ENCODE results near the gene CRY1.
A peak's percentile ranks its signal among the peaks of the same experiment; 100 is the strongest.

CRY1 gene

DNA sequence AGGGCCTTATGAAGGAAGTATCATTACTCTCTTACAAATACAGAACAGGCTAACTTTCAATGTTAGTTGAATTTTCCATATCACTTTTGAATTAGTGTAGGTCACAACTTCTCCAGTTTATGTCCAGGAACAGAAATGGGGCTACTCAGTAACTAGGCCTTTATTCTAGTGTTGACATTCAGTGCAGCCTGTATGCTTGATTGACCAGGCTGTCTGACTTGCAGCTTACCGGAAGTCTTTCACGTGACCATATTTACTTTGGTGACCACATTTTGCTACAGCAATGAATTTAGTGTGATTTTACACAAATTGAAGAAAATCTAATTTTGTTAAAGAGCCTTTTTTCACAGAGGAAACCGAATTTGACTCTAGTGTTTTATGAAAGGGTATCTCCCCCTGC, 118.8 kb downstream of the CRY1 start:
- FAIRE-seq = peak; percentile 85

DNA sequence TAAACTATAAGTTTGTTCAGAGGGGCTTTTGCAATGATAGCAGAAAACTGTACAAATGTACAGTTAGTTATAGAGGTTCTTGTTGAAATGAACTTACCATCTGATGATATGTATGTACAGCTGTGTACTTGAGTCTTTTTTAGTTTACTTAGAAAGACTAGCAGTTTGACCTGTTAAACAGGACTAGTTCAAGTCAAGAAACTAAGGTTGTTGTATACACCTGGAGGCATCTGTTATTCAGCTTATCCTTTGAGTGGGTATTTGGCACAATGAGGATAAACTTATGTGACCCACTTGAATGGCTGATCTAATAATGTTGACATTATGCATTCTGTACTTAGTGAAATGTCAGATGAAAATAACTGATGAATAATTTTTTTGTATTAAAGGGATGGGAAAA, 119.8 kb downstream of the CRY1 start:
- FAIRE-seq (no peak), DNase-seq (ENCODE audit: insufficient read length, low spot score) (no peak)

More for the DNA sequence above, 118.8 kb downstream of the CRY1 start:
- peak; percentile 31 for DNase-seq (ENCODE audit: insufficient read length, low spot score)

DNA sequence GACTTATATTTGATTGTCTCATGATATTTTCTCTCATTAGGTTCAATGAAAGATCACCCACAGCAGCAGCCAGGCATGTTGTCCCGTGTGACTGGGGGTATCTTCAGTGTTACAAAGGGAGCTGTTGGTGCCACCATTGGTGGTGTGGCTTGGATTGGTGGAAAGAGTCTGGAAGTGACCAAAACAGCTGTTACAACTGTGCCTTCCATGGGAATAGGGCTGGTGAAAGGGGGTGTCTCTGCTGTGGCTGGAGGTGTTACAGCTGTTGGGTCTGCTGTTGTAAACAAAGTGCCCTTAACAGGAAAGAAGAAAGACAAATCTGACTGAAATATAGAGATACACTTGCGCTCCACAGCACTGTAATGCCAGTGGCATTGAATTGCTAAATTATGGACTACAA, 122.3 kb downstream of the CRY1 start:
- no peak for FAIRE-seq
- DNase-seq (ENCODE audit: insufficient read length, low spot score) = no peak

DNA sequence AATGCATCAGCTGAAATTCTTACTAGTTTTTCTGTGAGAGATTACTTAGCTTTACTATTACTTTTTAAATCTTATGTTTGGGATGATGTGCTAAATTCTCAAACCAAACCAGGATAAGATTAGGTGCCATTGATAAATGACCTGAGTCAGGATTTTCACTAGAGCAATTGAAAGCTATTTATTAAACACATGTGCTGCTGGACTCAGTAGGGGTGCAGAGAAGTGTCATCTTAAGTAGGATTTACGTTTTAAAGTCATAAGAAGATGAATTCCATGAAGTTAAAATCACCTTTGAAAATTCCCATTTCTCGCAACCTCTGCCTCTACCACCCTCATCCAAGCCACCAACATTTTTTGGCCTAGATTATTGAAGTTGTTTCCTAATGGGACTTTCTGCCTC, 128.8 kb downstream of the CRY1 start:
- FAIRE-seq (no peak), DNase-seq (ENCODE audit: insufficient read length, low spot score) (no peak)

DNA sequence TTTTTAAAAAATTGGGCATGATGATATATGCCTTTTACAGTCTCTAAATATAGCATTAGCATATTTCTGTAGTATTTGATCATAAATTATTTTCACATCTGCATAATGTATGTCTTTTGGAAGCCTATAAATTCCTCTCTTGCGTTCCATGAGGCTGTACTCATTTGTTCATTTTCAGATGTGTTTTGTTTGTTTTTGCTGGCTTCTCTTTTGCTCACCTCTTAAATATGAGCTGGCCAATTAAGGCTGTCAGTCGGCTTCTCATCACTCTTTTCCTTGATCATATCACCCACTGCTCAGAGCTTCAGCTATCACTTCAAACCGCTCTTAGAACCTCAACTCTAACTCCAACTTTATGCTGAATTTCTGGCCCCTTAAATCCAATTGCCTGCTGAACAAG, 131.1 kb downstream of the CRY1 start:
- no peak for DNase-seq (ENCODE audit: insufficient read length, low spot score)
- FAIRE-seq = no peak

DNA sequence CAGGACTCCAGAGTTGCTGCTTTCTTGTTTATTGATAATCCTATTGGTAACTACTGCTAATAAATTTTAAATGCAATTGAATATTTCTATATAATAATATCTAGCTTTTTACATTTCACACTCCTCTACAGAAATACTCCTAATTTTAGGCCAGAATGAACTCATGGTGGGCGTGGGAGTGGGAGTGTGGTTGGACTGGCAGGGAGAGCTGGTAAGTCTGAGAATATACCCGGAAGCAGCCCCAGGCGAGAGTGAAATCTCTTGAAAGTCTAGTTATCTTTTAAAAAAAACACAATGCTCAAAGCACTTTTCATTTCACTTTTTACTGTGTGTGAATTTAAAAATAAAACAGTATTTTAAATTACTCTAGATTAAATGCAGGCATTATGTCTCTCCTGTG, 132.9 kb downstream of the CRY1 start:
- no peak for DNase-seq (ENCODE audit: insufficient read length, low spot score)
- no peak for FAIRE-seq

DNA sequence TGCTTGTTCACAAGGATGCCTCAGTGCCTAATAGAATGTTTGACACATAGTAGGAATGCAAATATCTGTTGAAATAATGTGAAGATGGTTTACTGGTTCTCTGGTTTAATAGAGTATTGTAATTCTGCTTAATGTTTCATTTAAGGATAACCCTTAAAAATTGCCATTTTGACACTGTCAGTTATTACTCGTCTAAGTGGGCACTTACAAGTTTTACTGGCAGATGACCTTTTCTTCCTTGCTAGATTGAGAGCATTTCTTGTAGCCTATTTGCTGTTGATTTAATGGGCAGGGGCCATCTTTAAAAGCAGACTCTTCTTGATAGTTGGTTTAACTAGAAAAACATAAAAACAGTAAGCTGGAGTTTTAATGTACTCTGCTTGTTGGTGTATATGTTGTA, 135.8 kb downstream of the CRY1 start:
- FAIRE-seq = no peak

DNA sequence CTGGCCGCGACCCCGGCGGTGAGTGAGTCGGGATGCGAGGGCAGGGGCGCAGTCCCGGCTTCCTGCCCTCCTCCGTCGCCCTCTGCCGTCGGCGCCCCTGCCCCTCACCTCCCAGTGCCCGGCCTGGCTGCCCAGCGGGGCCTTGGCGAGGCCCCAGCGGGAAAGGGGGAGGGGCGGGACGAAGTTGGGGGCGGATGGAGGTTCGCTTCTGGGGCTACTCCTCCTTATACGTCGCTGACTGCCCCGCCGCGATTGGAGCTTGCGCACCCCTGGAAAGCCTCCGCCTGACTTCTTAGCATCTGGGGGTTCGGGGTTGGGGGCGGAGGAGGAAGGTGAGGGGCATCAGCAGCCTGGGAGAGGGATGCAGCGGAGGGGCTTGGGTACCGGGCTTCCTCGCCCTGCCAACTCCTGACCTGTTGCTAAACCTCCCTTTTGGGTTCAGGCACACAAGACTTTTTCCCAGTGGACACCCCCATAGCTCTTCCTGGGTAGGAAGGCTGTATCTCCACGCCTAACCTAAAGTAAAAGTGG, 137.2 kb downstream of the CRY1 start:
- FAIRE-seq (no peak), DNase-seq (ENCODE audit: insufficient read length, low spot score) (peak; percentile 16)

More for the DNA sequence above, 135.8 kb downstream of the CRY1 start:
- DNase-seq (ENCODE audit: insufficient read length, low spot score) = no peak

DNA sequence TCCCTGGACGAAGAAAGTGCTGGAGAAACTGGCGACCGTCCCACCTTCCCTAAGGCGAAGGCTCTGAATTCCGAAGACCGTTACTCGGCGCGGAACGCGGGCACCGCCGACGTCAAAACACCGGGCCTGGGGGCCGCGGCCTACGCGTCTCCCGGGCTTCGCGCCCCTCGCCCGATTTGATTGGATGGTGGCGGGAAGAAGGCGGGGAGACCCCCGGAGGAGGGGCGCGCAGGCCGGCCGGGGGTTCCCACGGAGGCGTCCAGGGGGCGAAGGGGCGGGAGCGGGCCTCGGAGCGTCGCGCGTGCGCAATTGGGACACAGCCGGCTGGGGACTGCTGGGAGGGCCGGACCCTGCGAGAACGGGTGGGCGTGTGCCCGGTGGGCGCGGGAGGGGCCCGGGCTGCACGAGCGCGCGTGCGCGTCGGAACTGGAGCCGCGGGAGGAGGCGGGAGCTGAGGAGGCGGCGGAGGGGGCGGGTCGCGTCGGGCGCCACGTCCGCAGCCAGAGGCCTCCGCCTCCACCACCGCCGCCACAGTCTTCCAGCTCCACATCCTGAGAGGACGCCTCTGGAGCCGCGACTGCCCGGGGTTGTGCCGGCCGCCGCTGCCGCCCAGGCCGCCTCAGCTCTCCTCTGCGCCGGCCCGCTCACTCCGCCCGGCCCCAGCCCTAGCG, 137.8 kb downstream of the CRY1 start, which contains the start of gene TMEM263:
Gene TMEM263, plus strand, starts transcription at position 531 of the 671 bp plus-strand sequence. CDS start 11,210 bp downstream, outside the sequence.
- DNase-seq (ENCODE audit: insufficient read length, low spot score) (peak; percentile 87), FAIRE-seq (peak; percentile 79)

DNA sequence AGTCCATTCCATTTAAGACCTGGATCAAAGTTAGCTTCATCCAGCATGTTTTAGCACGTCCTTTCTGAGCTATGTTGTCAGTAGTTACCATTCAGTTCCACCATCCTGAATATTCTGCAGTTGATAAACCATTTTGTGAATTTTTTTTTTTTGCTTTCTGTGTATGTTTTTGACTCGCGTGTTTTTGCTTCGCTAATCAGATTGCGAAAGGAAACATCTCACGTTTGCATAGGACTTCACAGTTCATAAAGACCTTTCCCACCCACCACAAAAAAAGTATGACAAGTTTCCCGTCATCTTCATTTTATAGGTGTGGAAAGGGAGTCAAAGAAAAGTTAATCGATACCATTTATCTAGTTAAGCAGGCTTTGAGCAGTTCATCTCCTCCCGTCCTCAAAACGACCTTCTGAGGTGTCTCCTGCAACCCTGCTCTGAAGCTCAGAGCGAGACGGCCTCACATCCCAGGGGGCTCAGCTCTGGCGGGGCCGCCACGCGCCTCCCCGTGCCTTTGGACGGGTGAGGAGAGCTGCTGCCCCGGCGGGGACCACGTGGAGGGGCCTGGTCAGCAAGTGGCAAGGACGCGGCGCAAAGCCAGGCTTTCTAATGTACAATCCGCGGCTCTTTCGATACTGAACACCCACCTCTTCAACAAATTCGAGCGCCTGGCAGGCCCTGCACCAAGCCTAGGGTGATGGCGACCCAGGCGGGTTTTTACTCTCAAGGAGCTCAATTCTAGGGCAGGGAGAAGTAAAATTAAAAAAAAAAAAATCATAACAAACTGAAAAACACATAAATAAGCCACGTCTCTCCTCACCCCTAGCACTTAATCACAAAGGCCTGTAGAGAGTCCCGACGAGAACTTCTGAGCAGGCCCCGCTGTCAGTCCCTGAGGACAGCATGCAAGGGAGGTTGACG, 138.6 kb downstream of the CRY1 start:
- FAIRE-seq (no peak), DNase-seq (ENCODE audit: insufficient read length, low spot score) (peak; percentile 24)

DNA sequence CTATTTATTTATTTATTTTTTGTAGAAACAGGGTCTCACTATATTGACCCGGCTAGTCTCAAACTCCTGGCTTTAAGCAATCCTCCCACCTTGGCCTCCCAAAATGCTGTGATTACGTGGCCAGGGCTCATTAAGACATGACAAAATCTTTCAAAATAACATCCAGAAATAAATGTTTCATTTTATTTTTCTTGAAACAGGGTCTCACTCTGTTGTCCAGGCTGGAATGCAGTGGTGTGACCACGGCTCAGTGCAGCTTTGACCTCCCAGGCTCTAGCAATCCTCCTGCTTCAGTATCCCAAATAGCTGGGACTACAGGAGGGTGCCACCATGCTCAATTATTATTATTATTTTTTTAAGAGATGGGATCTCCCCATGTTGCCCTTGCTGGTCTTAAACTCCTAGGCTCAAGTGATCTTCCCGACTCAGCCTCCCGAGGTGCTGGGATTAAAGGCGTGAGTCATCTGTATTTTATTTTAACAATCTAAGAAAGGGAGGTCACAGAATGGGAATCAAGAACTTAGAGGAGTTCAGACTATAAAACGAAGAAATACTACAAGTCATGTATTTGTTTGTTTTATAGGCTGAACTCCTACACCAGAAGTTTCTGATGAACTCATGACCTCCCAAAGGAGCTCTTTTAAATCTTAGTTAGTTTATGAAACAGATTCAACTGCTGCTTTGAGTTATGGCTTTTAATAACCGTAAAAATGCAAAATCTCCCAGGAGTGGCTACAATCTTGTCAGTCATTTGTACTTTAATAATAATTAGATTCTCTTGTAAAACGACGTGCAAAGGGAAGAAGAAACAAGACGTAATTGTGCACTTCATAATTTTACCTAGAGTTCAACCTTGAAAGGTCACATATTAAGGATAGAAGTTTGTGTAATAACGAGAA, 139.7 kb downstream of the CRY1 start:
- FAIRE-seq (no peak), DNase-seq (ENCODE audit: insufficient read length, low spot score) (no peak)

DNA sequence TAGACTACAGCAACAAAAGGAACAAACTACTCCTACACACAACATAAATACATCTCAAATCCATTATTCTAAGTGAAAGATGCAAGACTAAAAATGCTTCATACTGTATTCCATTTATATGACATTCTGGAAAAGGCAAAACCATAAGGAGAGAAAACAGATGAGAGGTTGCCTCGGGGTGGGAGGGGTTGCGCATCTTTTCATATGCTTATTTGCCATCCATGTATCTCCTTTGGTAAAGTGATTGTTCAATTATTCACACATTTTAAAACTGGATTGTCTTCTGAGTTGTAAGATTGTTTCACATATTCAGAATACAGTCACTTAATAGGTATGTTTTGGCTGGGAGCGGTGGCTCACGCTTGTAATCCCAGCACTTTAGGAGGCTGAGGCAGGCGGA, 142.8 kb downstream of the CRY1 start:
- DNase-seq (ENCODE audit: insufficient read length, low spot score) (no peak), FAIRE-seq (no peak)

DNA sequence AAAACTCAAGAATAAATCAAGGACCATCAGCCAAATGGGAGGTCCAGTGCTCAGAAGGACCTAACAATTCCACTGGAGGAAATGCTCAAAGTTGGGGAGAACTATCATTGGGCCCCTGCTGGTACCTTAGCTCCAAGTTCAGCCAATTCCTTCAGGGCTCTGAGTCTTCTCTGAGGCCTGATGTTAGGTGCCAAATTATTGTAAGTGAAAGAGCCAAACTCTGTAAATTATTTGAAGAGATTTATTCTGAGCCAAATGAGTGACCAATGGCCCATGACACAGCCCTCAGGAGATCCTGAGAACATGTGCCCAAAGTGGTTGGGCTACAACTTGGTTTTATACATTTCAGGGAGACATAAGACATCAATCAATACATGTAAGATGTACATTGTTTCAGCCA, 145.9 kb downstream of the CRY1 start:
- DNase-seq (ENCODE audit: insufficient read length, low spot score) (no peak), FAIRE-seq (no peak)

DNA sequence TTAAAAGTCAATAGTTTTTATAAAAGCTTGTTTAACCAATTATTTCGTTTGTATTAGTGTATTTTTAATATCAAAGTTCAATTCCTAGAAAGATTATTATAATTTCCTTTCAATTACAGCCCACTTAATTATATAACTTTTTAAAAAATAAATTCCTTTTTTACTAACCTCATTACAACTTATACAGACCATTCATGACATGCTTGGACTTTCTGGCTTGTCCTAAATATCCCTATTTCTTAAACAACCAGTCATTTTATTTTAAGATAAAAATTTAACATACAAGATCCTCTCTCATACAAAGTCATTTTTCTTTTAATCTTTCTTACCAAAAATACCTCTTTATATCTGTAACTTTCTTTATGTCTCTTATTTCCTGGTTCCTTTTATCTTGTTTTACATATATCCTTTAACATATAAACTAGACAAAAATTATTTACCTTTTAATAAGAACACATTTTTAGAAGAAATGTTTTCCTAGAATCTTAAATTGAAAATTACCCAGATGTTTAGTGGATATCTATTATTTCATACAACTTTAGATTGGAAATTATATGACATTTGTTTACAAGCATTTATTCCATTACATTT, 148.0 kb downstream of the CRY1 start:
- FAIRE-seq = no peak
- no peak for DNase-seq (ENCODE audit: insufficient read length, low spot score)

DNA sequence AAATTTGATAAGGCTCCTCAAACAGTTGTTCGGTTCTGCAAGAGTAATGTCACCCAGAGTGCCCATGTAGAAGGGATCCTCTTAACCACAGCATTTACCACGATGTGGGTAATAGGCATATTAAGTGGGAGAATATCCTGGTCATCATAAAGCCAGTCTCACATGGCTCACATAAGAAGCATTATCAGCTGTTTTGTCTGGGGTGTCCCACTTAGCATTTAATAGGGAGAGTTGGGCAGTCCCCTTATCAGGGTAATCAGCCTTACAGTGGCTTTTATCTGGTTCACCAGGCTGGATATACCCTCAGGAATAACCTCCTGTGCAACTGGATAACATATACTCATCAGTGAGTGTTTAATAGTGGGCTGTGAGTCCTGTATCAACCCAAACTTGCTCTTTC, 150.6 kb downstream of the CRY1 start:
- DNase-seq (ENCODE audit: insufficient read length, low spot score) (no peak), FAIRE-seq (no peak)

DNA sequence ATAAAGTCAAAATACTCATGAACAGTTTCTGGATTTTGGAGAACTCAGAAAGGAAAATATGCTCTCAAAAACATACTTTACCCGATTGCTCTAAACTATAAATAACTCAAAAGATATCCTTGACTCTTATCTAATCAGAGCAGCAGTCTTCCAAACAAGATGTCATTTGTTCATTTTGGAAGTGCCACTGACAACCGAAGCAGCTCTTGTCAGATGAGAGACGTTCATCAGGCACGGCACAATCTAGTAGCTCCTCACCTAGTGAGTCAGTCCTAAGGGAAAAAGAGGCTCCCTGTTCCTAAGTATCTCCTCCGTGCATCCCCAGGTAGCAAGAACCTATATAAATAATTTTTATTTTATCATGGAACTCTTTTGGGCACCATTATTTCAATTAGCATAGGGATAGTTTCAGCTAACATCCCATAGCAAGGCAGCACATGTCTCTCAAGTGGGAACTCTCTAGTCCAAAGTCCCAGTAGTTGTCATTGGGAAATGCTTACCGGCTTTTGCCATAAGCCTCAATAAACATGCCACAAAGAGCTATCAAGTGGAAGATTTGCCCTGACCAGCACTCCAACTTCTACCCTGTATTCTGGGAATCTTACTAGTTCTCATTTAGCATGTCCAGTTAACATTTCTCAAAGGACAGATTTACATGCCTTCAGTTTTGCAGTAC, 151.7 kb downstream of the CRY1 start:
- FAIRE-seq (no peak), DNase-seq (ENCODE audit: insufficient read length, low spot score) (no peak)
